NB4 (cell line): Measurements from ENCODE around the gene SH2D5.

Experiments
- DNase-seq: peaks from one replicate; pipeline ENCODE4 v3.0.0; 2010; ENCODE audit warnings: low read depth
- H3K4me3 ChIP-seq: one replicate; pipeline ENCODE4 v1.5.1; 2011; ENCODE audit warnings: mild to moderate bottlenecking, low read depth, low read length, moderate library complexity
- CTCF ChIP-seq: IDR thresholded peaks from one replicate; pipeline ENCODE4 v1.5.1; 2012; ENCODE audit warnings: low read depth, low read length
- MYC ChIP-seq: IDR thresholded peaks from 2 replicates; pipeline ENCODE4 v1.6.1; 2011; ENCODE audit warnings: low read depth, low read length
- POLR2A ChIP-seq: IDR thresholded peaks from 2 replicates; pipeline ENCODE4 v1.6.1; 2011; ENCODE audit warnings: mild to moderate bottlenecking; ENCODE audit not compliant: insufficient read length; ENCODE audit errors: extremely low read depth
- TF ChIP-seq, protein P1 (sequence below): IDR thresholded peaks from 2 replicates; pipeline ENCODE4 v1.6.1; 2011; ENCODE audit warnings: low read depth, low read length

SH2D5 gene

GRCh38 chr1:20739225-20739624 lies 6.7 kb upstream of the SH2D5 start:
- no peak for DNase-seq
- H3K4me3 ChIP-seq = no peak overlapping the region
- no peak for TF ChIP-seq POLR2A
- TF ChIP-seq CTCF = no peak

GRCh38 chr1:20735581-20736111 lies 3.1 kb upstream of the SH2D5 start:
- DNase-seq = no peak
- no peak overlapping the region for H3K4me3 ChIP-seq
- TF ChIP-seq, protein P1, sequence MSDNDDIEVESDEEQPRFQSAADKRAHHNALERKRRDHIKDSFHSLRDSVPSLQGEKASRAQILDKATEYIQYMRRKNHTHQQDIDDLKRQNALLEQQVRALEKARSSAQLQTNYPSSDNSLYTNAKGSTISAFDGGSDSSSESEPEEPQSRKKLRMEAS = no peak

- no peak for DNase-seq
- TF ChIP-seq, protein P1 = no peak
- TF ChIP-seq MYC (no peak), CTCF (no peak), POLR2A (no peak)
- no peak overlapping the region for H3K4me3 ChIP-seq
Observed at GRCh38 chr1:20733360-20733975, 965 bp upstream of the SH2D5 start.

DNA sequence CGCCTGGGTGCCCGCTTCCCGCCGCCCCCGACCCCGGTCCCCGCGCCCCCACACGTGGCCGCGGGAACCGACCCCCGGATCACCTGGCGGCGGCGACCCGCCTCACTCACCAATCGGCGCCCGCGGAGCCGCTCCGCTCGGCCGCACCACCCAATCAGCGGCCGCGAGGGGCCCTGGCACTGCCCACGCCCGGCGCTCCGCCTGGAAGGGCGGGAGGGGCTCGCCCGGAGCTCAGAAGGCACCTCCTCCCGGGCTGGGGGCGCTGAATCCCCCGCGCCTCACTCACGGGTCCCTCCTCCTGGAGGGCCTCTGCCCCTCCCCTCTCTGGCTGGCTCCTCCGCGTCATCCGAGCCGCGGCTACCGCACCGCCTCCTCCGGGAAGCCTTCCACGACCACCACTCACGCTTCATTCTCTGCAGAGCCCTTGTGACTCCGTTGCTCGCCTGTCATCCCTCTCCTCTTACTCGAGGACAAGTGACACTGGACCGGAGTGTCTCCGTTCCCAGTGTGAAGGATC lies 374 bp downstream of the SH2D5 start:
- DNase-seq = peak; percentile 33
- no peak for TF ChIP-seq POLR2A
- TF ChIP-seq CTCF = no peak
- no peak for TF ChIP-seq MYC
- TF ChIP-seq, protein P1 = no peak
- H3K4me3 ChIP-seq = no peak overlapping the region

DNA sequence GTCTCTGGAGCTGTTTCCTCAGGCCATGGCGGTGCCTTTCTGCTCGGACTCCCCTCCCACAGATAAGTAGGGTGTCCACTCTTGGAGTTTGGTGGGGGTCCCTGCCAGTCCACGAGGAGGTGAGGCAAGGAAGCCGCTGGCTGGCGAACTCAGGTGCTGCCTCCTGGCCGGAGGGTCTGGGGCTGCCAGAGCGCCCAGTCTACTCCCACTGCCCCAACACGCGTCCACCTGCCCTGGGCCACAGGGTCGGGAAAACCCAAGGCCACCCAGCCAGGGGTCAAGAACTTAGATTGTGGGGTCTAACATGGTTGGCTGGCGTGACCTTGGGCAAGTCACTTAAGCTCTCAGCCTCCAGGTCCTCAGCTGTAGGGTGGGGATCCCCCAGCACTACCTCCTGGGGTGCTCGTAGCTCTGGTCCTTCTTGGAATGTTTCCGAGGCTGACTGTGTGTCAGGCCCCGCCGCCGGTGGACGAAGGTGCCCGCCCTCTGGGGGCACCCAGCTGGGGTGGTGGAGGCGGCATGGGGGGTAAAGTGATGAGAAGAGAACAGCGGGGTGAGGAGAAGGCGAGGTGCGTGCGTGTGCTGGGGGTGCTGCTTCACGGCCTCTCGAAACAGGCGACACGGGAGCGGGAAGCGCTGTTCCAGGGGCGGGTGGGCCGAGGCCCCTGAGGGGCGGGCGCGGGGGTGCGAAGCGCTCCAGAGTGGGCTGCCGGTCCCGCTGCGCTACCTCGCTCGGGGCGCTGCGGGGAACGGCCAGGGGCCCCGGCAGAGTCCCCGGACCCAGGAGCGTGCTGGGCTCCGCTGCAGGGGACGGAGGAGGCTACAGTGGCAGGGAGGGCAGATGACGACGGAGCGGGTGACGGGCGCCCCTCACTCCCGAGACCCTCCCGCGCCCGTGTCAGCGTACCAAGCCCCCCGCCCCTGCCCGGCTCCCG lies 1.2 kb downstream of the SH2D5 start:
- DNase-seq = no peak
- H3K4me3 ChIP-seq = no peak overlapping the region
- TF ChIP-seq, protein P1 = no peak
- no peak for TF ChIP-seq CTCF

DNA sequence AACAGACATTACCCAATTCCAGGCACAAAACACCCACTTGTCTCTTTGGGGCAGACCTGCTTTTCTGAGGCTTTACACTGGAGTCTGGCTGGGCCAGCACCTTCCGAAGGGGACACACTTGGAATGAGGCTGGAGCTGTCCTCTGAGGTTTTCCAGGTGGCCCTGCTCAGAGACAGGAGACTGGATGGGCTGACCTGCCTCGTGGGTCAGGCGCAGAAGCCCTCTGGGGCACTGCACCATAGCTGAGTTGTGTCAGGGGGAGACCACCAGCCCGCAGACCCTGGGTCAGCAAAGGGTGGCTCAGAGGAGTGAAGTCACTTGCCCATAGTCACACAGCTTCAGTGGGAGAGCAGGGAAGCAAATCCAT lies 1.8 kb downstream of the SH2D5 start:
- DNase-seq = no peak
- TF ChIP-seq CTCF (no peak), MYC (no peak), POLR2A (no peak)
- TF ChIP-seq, protein P1 = no peak
- no peak overlapping the region for H3K4me3 ChIP-seq
